ENCODE results near the gene MAD1L1.
A peak's percentile ranks its signal among the peaks of the same experiment; 100 is the strongest.

The MAD1L1 gene

DNA sequence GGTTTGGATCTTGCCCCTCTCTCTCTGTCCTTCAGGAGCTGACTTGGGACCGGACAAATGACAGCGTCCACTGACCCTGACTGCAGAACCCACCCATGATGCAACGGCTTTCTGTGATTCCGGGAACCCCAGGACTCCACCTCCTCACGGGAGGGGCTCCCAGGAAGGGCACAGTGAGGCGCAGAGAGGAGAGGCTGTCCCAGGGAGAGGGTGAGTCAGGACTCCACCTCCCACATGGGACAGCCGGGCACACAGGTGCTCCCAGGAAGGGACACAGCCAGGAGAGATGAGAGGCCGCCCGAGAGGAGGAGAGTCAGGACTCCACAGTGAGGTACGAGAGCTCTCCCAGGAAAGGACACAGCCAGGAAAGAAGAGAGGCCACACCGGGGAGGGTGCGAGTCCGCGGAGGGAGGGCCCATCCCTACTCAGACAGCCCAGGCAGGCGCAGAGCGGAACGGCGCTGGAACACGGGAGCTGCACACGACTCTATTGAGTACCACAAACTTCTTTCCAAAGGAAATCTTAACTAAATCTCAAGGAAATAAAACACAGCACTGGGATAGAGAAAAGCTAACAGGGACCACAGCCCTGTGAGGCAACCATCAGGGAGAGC is 162.5 kb downstream of the MAD1L1 start:
- Histone ChIP-seq H3K4me3 (ENCODE audit: low read length) (no peak overlapping the region), H3K9me2 (replicated peaks; ENCODE audit: control insufficient read depth, low read length) (no peaks in the 10 kb centered on the region), H3K27me3 (ENCODE audit: control insufficient read depth, low read length) (no peaks in the 10 kb centered on the region), H3K79me2 (ENCODE audit: control insufficient read depth, low read length) (no peaks in the 10 kb centered on the region; the same call in 1 of the 2 replicates), H3K36me3 (ENCODE audit: control insufficient read depth, low read length) (peaks cover 30% of the 10 kb centered on the region), H3K27ac (ENCODE audit: low read depth, low read length) (no peak overlapping the region), H3F3A (ENCODE audit: control insufficient read depth, insufficient read depth) (peaks cover 5% of the 10 kb centered on the region), H3K4me1 (ENCODE audit: control insufficient read depth, low read length) (peaks cover 51% of the 10 kb centered on the region), H3K4me2 (ENCODE audit: low read length) (no peak overlapping the region), H3K9me3 (ENCODE audit: control insufficient read depth, insufficient read depth, low read length) (no peaks in the 10 kb centered on the region), H4K20me1 (ENCODE audit: control insufficient read depth, insufficient read depth, low read depth, low read length) (peaks cover 5% of the 10 kb centered on the region; the same call in 1 of the 2 replicates)
- TF ChIP-seq EZH2phosphoT487 (IDR thresholded peaks at IDR 0.05; ENCODE audit: borderline replicate concordance, low read length): no peak
- TF ChIP-seq, protein P1, sequence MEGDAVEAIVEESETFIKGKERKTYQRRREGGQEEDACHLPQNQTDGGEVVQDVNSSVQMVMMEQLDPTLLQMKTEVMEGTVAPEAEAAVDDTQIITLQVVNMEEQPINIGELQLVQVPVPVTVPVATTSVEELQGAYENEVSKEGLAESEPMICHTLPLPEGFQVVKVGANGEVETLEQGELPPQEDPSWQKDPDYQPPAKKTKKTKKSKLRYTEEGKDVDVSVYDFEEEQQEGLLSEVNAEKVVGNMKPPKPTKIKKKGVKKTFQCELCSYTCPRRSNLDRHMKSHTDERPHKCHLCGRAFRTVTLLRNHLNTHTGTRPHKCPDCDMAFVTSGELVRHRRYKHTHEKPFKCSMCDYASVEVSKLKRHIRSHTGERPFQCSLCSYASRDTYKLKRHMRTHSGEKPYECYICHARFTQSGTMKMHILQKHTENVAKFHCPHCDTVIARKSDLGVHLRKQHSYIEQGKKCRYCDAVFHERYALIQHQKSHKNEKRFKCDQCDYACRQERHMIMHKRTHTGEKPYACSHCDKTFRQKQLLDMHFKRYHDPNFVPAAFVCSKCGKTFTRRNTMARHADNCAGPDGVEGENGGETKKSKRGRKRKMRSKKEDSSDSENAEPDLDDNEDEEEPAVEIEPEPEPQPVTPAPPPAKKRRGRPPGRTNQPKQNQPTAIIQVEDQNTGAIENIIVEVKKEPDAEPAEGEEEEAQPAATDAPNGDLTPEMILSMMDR (IDR thresholded peaks at IDR 0.05; ENCODE audit: low read depth, low read length, poor library complexity, severe bottlenecking): no peak

DNA sequence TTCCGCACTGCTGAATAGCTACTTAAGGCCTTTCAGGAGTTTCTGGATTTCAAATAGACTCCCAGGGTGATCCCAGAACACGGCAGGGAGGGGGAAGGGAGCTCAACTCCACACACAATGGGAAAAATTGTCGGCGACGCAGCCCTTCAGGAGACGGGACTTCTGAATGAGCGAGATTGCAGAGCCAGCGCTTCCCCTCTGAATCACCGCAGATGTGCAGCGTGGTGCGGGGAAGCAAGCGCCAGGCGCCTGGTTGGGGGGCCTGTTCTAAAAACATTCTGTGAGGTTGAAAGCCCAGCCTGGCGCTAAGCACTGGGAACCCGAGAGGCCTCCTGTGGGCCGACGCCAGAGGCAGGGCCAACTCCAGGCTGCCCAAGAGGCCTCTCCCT is 163.3 kb downstream of the MAD1L1 start:
- Histone ChIP-seq H3K9me2 (replicated peaks; ENCODE audit: control insufficient read depth, low read length) (no peaks in the 10 kb centered on the region), H3K79me2 (ENCODE audit: control insufficient read depth, low read length) (no peaks in the 10 kb centered on the region; the same call in 1 of the 2 replicates), H3K4me1 (ENCODE audit: control insufficient read depth, low read length) (peaks cover 51% of the 10 kb centered on the region), H3K36me3 (ENCODE audit: control insufficient read depth, low read length) (peaks cover 37% of the 10 kb centered on the region), H3K9me3 (ENCODE audit: control insufficient read depth, insufficient read depth, low read length) (no peaks in the 10 kb centered on the region), H3F3A (ENCODE audit: control insufficient read depth, insufficient read depth) (peaks cover 5% of the 10 kb centered on the region), H3K27me3 (ENCODE audit: control insufficient read depth, low read length) (no peaks in the 10 kb centered on the region), H3K4me3 (ENCODE audit: low read length) (no peak overlapping the region), H3K4me2 (ENCODE audit: low read length) (peak overlapping the region; percentile 19; the same call in 1 of the 2 replicates), H3K27ac (ENCODE audit: low read depth, low read length) (no peak overlapping the region), H4K20me1 (ENCODE audit: control insufficient read depth, insufficient read depth, low read depth, low read length) (peaks cover 5% of the 10 kb centered on the region; the same call in 1 of the 2 replicates)
- no peak for TF ChIP-seq EZH2phosphoT487 (IDR thresholded peaks at IDR 0.05; ENCODE audit: borderline replicate concordance, low read length)
- TF ChIP-seq, protein P1 (IDR thresholded peaks at IDR 0.05; ENCODE audit: low read depth, low read length, poor library complexity, severe bottlenecking): no peak

DNA sequence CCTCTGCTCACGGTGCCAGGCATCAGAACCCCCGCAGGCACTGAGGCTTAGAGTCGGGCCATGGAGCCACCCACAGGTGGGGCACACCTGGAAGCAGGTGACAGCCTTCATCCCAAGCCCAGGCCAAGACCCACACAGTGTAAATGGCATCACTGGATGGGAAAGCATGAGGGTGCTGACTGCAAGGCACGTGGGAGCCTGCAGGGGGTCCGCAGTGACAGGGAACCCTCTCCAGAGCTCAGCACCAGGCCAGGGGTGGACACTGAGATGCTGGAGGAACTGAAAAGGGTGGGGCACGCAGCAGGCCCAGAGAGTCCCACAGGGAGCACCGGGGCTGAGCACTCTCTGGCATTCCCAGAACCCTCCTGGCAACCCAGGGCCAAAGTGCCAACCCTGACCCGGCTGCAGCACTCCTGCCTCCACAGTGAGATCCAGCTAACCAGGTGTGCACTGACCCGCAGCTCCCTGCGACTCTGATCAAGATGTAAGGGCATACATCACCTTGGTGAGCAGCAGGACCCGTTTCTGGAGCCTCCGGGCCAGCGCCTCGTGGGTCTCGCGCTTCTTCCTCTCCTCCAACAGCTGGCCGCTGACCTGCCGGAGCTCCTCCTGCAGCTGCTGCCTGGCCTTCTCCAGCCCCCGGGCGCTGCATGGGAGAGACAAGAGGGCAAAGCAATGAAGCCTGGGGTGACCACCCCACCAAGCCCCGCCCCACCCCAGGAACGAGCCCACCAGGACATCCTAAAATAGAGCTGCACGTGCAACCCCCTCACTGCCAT is 163.9 kb downstream of the MAD1L1 start:
- H3K36me3 ChIP-seq (ENCODE audit: control insufficient read depth, low read length): peaks cover 38% of the 10 kb centered on the region

More for the DNA sequence above, 163.9 kb downstream of the MAD1L1 start:
- TF ChIP-seq, protein P1 (IDR thresholded peaks at IDR 0.05; ENCODE audit: low read depth, low read length, poor library complexity, severe bottlenecking): peak; percentile 53
- TF ChIP-seq EZH2phosphoT487 (IDR thresholded peaks at IDR 0.05; ENCODE audit: borderline replicate concordance, low read length): no peak
- Histone ChIP-seq H3K27me3 (ENCODE audit: control insufficient read depth, low read length) (no peaks in the 10 kb centered on the region), H3K79me2 (ENCODE audit: control insufficient read depth, low read length) (no peaks in the 10 kb centered on the region; the same call in 1 of the 2 replicates), H4K20me1 (ENCODE audit: control insufficient read depth, insufficient read depth, low read depth, low read length) (peaks cover 5% of the 10 kb centered on the region; the same call in 1 of the 2 replicates), H3K9me2 (replicated peaks; ENCODE audit: control insufficient read depth, low read length) (no peaks in the 10 kb centered on the region), H3F3A (ENCODE audit: control insufficient read depth, insufficient read depth) (peaks cover 5% of the 10 kb centered on the region), H3K4me2 (ENCODE audit: low read length) (peak overlapping the region; percentile 19; the same call in 1 of the 2 replicates), H3K27ac (ENCODE audit: low read depth, low read length) (no peak overlapping the region), H3K4me3 (ENCODE audit: low read length) (no peak overlapping the region), H3K4me1 (ENCODE audit: control insufficient read depth, low read length) (peaks cover 51% of the 10 kb centered on the region), H3K9me3 (ENCODE audit: control insufficient read depth, insufficient read depth, low read length) (no peaks in the 10 kb centered on the region)
